Stimulated activated CD8-positive, alpha-beta memory T cell treated with anti-CD3 and anti-CD28 coated beads, Interleukin-15, amount 100 ng/mL, for 48 hours (primary cell): Measurements from ENCODE around the gene DTD1.

Experiments used
- DNase-seq, 2 donors: peaks; one replicate each; pipeline ENCODE4 v3.0.0-alpha.2; 2020; ENCODE audit warnings: low read depth in 2 of 2

DTD1 gene

DNA sequence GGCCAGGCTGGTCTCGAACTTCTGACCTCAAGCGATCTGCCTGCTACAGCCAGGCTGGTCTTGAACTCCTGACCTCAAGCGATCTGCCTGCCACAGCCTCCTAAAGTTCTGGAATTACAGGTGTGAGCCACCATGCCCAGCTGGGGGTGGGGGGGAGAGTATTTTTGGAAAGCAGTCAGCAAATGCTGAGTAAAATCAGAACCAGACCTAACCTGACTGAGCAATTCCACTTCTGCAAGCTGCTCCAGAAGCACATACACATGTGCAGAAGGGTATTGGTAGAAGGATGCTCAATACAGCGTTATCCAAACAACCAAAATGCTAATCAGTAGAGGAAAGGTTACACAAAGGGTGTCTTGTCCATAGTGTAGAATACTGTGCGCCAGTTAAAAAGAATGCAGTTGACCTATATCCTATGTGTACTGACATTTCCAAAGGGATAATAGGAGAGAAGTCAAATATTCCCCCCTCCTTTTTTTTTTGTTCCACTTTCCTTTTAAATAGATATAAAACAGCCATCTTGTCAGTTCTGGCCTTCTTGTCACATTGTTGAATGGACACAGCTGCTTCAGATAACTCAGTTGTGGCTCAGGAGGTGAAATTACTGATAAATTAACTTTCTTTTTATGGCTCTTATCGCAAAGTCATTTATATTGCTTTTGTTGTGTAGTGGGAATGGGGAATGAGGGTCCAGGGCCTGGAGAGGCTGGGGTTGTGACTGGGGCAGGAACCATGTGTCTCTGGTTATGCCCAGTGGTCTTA lies 74.6 kb downstream of the DTD1 start:
- no peak for DNase-seq

GRCh38 chr20:18663932-18664331 lies 76.1 kb downstream of the DTD1 start:
- DNase-seq = no peak

- no peak for DNase-seq
Observed at GRCh38 chr20:18665135-18665534, 77.3 kb downstream of the DTD1 start.

- no peak for DNase-seq
Observed at GRCh38 chr20:18666803-18667415, 79.1 kb downstream of the DTD1 start.

DNA sequence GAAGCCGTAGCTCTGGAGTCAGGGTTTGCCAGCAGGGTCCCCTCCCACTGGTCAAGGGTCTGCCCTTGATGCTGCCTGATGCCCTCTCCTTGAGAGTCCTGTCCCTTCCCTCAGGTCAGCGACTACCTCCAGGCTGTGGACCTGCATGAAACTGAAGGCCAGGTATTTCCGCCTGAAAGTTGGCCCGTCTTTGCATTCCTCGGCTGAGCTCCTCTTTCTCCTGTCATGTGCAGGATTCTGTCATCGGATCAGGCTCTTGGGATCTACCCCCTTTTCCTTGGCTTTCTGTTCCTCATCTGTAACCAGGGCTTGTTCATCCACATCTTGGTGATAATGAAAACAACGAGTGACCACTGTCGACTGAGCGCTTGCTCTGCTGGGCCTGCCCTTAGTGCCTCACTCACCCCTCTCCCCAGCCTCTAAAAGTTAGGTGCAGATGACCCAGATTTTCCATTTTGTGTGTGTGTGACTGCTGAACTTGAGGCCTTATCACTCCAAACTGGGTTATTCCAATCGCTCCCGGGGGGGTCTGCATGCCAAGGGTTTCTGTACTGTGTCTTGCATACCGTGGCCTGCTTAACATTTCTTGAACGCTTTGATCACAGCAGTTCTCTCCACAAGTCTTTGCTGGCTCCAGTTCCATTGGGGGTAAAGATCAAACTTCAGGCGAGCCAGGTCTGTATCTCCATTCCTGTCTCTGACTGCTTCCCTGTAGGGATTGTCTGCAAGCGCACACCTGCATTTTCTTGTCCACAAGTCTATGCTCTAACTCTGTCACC lies 81.6 kb downstream of the DTD1 start:
- no peak for DNase-seq

DNA sequence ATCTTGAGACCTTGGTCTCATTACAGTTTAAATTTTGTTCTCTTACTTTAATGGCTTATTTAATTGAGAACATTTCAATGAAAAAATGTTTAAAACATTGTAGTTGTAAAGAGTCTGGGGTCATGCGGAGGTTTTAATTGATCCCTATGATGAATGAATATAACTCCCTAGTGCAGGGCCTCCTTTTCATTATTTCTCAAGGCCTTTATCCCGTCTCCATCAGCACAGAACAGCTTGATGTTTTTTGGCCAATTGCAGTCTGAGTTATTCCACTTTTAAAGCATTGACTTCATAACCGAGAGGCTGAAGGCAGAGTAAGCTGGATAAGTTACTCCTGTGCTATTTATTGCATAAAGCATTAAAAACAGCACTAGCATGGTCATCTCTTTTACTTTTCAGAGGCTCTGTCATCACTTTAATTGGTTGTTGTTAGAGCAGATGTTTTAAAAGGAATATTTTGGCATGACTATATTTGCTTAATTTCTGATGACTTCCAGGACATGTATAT lies 83.4 kb downstream of the DTD1 start:
- DNase-seq = no peak

DNA sequence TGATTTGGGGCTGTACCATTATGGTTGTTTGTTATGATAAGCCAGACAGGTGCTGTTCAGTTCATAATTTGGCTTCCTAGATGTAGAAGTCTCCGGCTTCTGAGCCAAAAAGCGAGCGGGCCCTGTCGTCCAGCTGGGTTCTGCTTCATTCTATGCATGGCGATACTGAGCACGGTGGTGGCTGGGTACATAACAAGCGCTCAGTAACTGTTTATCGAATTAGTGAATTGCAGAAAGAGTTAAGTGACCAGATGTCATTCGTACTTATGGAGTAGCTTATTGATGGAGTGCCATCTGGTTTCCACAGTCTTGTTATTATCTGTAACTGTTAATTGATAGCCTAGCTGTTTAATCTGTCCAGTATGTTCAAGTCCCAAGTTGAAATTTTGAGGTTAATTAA lies 85.0 kb downstream of the DTD1 start:
- no peak for DNase-seq

GRCh38 chr20:18676396-18676795 lies 88.5 kb downstream of the DTD1 start:
- DNase-seq = no peak

DNA sequence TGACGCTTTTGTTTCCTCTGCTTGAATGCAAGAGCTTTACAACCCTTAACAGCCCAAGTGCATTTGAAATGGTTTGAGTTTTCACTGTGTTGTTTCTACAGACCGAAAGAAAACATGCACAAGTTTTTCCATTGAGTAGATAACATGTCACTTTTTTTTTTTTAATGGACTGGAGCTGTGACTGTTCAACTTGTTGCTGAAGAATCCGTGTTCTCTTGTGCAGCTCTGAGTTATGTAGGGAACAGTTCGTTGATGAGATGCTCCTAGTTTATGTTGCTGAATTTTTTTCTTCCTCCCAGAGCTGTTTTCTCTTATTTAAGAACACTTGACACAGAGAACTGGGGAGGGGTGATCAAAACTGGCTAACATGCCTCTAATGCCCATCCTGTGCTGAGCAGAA lies 89.3 kb downstream of the DTD1 start:
- DNase-seq = no peak

GRCh38 chr20:18678549-18679419 lies 90.9 kb downstream of the DTD1 start:
- DNase-seq = no peak

DNA sequence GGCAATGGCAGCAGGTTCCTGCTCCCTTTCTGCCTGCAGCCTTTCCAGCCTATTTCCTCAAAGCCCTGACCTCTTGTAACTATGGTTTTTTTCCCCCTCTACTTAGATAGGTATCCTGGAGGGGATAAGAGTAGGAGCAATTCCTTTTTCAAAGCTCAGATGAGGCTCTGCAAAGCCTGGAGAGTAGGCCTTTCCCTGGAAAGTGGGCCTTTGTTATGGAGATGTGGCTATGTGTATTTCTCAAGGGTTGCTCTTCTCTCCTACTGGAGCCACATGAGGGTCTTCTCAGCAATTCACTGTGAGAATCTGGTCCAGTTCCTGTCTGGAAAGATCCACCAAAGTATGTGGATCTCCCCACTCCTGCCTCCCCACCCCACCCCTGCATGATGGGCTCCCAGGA lies 96.0 kb downstream of the DTD1 start:
- DNase-seq = no peak

DNA sequence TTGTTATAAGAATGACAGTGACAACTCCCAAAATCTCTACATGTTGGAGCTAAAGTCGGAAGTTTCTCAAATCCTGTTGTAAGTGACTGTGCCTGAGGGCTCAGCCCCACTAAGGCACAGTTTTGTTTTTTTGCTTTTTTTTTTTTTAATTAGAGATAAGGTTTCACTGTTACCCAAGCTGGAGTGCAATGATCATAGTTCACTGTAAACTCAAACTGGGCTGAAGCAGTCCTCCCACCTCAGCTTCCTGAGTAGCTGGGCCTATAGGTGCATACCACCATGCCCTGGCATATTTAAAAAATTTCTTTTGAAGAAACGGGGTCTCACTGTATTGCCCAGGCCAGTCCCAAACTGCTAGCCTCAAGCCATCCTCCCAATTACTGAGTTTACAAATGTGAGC lies 96.9 kb downstream of the DTD1 start:
- DNase-seq = no peak

DNA sequence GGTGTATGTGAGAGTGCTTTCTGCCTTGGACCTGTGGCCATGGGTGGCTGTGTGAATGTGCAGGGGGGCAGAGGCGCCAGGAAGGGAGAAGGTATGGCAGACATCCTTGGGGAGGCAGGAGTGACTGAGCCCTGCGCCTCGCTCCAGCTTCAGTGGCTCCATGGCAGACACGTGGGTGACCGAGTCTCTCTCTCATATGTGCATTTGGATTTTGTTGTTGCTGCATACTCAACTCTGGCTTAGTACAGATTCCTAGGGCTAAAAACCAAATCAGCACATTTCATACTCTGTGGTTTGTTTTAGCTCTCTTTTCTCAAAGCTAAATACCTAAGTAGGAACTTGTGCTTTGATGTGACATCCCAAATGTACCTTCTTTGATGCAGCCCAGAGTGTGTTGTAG lies 97.6 kb downstream of the DTD1 start:
- no peak for DNase-seq

DNA sequence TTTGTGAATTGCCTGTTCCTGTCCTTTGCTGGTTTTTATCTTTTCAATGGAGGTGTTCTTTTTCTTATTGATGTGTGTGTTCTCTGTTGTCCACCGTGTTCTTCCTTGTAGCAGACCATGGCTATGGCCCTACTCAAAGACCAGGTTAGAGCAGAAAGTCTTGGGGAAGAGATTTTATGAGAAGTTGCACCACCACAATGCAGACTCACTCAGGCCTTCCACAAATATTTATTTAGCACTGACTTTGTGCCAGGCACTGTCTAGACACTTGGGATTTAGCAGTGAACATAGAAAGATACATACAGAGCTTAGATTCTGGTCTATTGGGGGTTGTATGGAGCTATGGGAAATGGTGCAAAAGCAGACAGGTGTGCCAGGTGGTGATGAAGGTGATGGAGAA lies 98.8 kb downstream of the DTD1 start:
- DNase-seq = no peak

DNA sequence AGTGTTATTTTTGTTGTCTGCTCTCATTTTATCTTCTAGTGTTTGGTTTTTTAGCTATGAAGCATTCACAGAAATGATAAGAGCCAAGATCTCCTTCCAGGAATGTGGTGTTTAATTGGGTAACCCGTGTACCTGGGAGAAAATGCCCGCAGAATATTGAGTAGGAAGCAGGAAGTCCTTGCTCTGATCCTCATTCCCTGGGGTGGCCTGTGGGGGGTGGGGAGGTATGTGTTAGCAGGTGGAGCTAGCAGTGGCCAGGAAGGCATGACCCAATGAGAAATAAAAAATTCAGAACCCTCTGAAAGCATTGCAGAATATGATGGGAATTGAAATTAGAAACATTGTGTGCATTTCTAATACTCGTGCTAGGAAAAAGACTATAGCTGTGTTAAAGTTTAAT lies 100.8 kb downstream of the DTD1 start:
- DNase-seq = no peak

DNA sequence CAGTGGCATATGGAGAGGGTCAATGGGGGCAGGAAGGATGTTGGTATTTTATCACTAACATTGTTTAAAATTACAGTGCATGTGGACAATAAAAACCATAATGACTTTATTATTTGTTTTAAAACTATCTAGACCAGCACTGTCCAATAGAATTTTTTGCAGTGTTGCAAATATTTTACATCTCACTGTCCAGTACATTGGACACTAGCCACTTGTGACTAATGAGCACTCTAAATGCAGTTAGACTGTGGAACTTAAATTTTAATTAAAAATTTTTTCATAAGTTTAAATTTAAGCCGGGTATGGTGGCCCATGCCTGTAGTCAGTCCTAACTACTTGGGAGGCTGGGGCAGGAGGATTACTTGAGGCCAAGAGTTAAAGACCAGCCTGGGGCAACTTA lies 101.7 kb downstream of the DTD1 start:
- DNase-seq = no peak

DNA sequence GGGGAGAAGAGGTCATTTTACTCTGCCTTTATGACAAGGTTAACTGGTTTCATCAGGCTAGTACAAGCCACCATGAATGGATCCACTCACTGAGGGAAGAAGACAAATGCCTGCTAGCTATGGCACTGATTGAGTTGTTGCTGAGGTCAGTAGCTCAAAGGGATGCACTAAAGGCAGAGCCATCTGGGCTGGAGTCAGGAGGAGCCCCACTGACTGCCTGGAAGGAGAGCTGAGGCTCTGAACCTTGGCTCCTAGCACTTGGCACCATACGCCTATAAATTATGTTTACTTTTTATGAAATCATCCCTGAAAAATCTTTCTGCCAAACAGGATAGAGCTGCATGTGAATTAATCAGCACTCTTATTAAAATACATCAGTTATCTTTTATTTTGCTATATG lies 104.6 kb downstream of the DTD1 start:
- DNase-seq = no peak

DNA sequence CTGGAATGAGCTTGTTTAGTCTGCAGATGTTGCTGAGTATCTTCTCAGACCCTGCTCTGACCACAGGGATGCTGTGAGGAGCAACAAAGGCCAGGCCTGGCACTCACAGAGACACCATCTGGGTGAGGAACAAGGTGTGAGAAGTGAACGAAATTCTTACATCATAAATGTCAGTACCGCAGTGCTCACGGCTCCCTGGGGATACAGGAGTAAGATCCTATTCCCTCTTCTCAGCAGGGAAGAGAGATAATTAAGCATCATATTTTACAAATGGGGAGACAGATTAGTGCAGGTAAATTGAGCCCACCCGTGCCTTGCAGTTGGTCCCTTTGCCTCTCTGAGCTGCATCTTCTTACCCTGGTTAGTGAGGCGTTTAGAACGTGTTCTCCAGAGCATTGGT lies 106.2 kb downstream of the DTD1 start:
- DNase-seq = no peak

- DNase-seq = no peak
Observed at GRCh38 chr20:18695175-18695574, 107.3 kb downstream of the DTD1 start.

GRCh38 chr20:18698735-18699380 lies 111.0 kb downstream of the DTD1 start:
- DNase-seq = no peak

- DNase-seq = no peak
Observed at GRCh38 chr20:18701969-18702368, 114.1 kb downstream of the DTD1 start.
